HG03159 (cell line): ENCODE measurements around the gene ARF1.

Experiments
- ATAC-seq: cut with Tn5 transposase; IDR thresholded peaks from one replicate; pipeline ENCODE4 v1.9.1; 2021; ENCODE audit warnings: mild to moderate bottlenecking, moderate library complexity; ENCODE audit not compliant: unreplicated experiment

ARF1 gene

GRCh38 chr1:228117335-228117734 lies 34.8 kb downstream of the ARF1 start:
- no peak for ATAC-seq

- no peak for ATAC-seq
Measured at GRCh38 chr1:228118040-228118439, 35.5 kb downstream of the ARF1 start.

- no peak for ATAC-seq
Measured at GRCh38 chr1:228120351-228120750, 37.8 kb downstream of the ARF1 start.

- ATAC-seq, result no peak
Measured at GRCh38 chr1:228120857-228121489, 38.5 kb downstream of the ARF1 start.

- ATAC-seq, result no peak
Measured at GRCh38 chr1:228122921-228123441, 40.5 kb downstream of the ARF1 start.

GRCh38 chr1:228123505-228123904 lies 41.0 kb downstream of the ARF1 start:
- ATAC-seq, result no peak

GRCh38 chr1:228125185-228125584 lies 42.7 kb downstream of the ARF1 start:
- ATAC-seq, result no peak

GRCh38 chr1:228131766-228132165 lies 49.3 kb downstream of the ARF1 start:
- ATAC-seq, result no peak

GRCh38 chr1:228134591-228134990 lies 52.1 kb downstream of the ARF1 start:
- ATAC-seq, result no peak

- no peak for ATAC-seq
Measured at GRCh38 chr1:228136901-228137300, 54.4 kb downstream of the ARF1 start.

- ATAC-seq, result no peak
Measured at GRCh38 chr1:228139406-228139930, 57.0 kb downstream of the ARF1 start.

- peak; percentile 90 for ATAC-seq
Measured at GRCh38 chr1:228139931-228140723, 57.6 kb downstream of the ARF1 start, which contains the start of gene GUK1. Gene GUK1, plus strand, starts transcription at chr1:228140279. Its CDS starts 24 bp downstream, at chr1:228140303.

GRCh38 chr1:228140724-228141225 lies 58.3 kb downstream of the ARF1 start:
- ATAC-seq, result no peak

- no peak for ATAC-seq
Measured at GRCh38 chr1:228141226-228142044, 58.9 kb downstream of the ARF1 start.

GRCh38 chr1:228142155-228142691 lies 59.7 kb downstream of the ARF1 start:
- ATAC-seq, result no peak

GRCh38 chr1:228142701-228143136 lies 60.2 kb downstream of the ARF1 start:
- ATAC-seq, result no peak

- no peak for ATAC-seq
Measured at GRCh38 chr1:228143480-228144192, 61.1 kb downstream of the ARF1 start.

GRCh38 chr1:228144193-228144992 lies 61.9 kb downstream of the ARF1 start:
- no peak for ATAC-seq

- no peak for ATAC-seq
Measured at GRCh38 chr1:228144993-228145343, 62.5 kb downstream of the ARF1 start.
